ENCODE measurements around the gene SULF2. TPM values are rescaled to one million over a fixed set of nuclear protein-coding genes. Genes with fewer than 3 reads are reported as not detected.

SULF2 gene
- total RNA-seq, 1 experiment from 2014 or later, result 495 TPM

GRCh38 chr20:47789764-47790579, 4.7 kb upstream of the SULF2 start:
- Histone ChIP-seq H3K36me3 (ENCODE audit: low read depth) (no peaks in the 10 kb centered on the region), H3K9me3 (ENCODE audit: insufficient read depth, low read depth) (no peaks in the 10 kb centered on the region), H3K27me3 (ENCODE audit: insufficient read depth, low read depth) (no peaks in the 10 kb centered on the region), H3K9me2 (ENCODE audit: insufficient read depth) (no peaks in the 10 kb centered on the region), H3K4me3 (no peak overlapping the region), H3F3A (ENCODE audit: insufficient read depth, low read depth) (peaks cover 77% of the 10 kb centered on the region), H3K4me1 (replicated peaks; ENCODE audit: insufficient read depth) (peaks cover 81% of the 10 kb centered on the region), H2AFZ (no peak overlapping the region), H3K4me2 (peak overlapping the region; percentile 89), H3K27ac (peak overlapping the region; percentile 95), H4K20me1 (ENCODE audit: insufficient read depth) (no peaks in the 10 kb centered on the region), H3K79me2 (ENCODE audit: low read depth) (peaks cover 70% of the 10 kb centered on the region)
- intact Hi-C loops (cut with micrococcal nuclease; ENCODE audit: unreplicated experiment), result loop anchor here (5.0 to 10.0 kb wide), 4 partner anchors 113 to 405 kb away; no protein-coding TSS in a partner anchor
- BruUV-seq (replicated peaks), result no TSS peak
- ChIA-PET POLR2A (ENCODE audit: unreplicated experiment) (no interaction called here), CTCF (no interaction called here)
- DNase-seq, result peak in 1 of 2 experiments; percentile 89
- TF ChIP-seq EZH2 (IDR thresholded peaks at IDR 0.05; ENCODE audit: low read depth), result no peak
- no peak for TF ChIP-seq CTCF (conservative IDR thresholded peaks at IDR 0.05)

- no peak overlapping the region for H2AFZ ChIP-seq
- peak; percentile 68 to 72 for DNase-seq
- ChIA-PET POLR2A (ENCODE audit: unreplicated experiment) (interaction anchor here (1.0 kb wide), 1 partner anchor 68 kb away, joined by 21 read pairs; no protein-coding TSS in a partner anchor), CTCF (no interaction called here)
- H3K9me2 ChIP-seq (ENCODE audit: insufficient read depth), result no peaks in the 10 kb centered on the region
- TF ChIP-seq CTCF (conservative IDR thresholded peaks at IDR 0.05) (no peak), EZH2 (IDR thresholded peaks at IDR 0.05; ENCODE audit: low read depth) (no peak)
- peaks cover 74% of the 10 kb centered on the region for H3K4me1 ChIP-seq (replicated peaks; ENCODE audit: insufficient read depth)
- peak overlapping the region; percentile 89 for H3K4me2 ChIP-seq
- no peaks in the 10 kb centered on the region for H3K27me3 ChIP-seq (ENCODE audit: insufficient read depth, low read depth)
- H3K9me3 ChIP-seq (ENCODE audit: insufficient read depth, low read depth), result no peaks in the 10 kb centered on the region
- intact Hi-C loops (cut with micrococcal nuclease; ENCODE audit: unreplicated experiment), result loop anchor here (5.0 to 10.0 kb wide), 4 partner anchors 112 to 406 kb away; no protein-coding TSS in a partner anchor
- H3F3A ChIP-seq (ENCODE audit: insufficient read depth, low read depth), result peaks cover 72% of the 10 kb centered on the region
- peaks cover 70% of the 10 kb centered on the region for H3K79me2 ChIP-seq (ENCODE audit: low read depth)
- H3K27ac ChIP-seq, result peak overlapping the region; percentile 95
- H3K4me3 ChIP-seq, result no peak overlapping the region
- no peaks in the 10 kb centered on the region for H3K36me3 ChIP-seq (ENCODE audit: low read depth)
- peaks cover 2% of the 10 kb centered on the region; the same call in 1 of the 2 replicates for H4K20me1 ChIP-seq (ENCODE audit: insufficient read depth)
- BruUV-seq (replicated peaks), result no TSS peak
Measured at GRCh38 chr20:47789081-47789763, 3.9 kb upstream of the SULF2 start.

GRCh38 chr20:47788741-47789080, 3.4 kb upstream of the SULF2 start:
- Histone ChIP-seq H3K27me3 (ENCODE audit: insufficient read depth, low read depth) (no peaks in the 10 kb centered on the region), H3K4me3 (no peak overlapping the region), H3K27ac (peak overlapping the region; percentile 95), H3K4me1 (replicated peaks; ENCODE audit: insufficient read depth) (peaks cover 69% of the 10 kb centered on the region), H3K4me2 (peak overlapping the region; percentile 89), H2AFZ (no peak overlapping the region), H3F3A (ENCODE audit: insufficient read depth, low read depth) (peaks cover 67% of the 10 kb centered on the region), H3K9me3 (ENCODE audit: insufficient read depth, low read depth) (no peaks in the 10 kb centered on the region), H3K79me2 (ENCODE audit: low read depth) (peaks cover 70% of the 10 kb centered on the region), H3K9me2 (ENCODE audit: insufficient read depth) (no peaks in the 10 kb centered on the region), H3K36me3 (ENCODE audit: low read depth) (0 out of 2 replicates have a peak, but pooled peaks cover 4% of the 10 kb centered on the region), H4K20me1 (ENCODE audit: insufficient read depth) (peaks cover 7% of the 10 kb centered on the region; the same call in 1 of the 2 replicates)
- no peak for TF ChIP-seq CTCF (conservative IDR thresholded peaks at IDR 0.05)
- no peak for TF ChIP-seq EZH2 (IDR thresholded peaks at IDR 0.05; ENCODE audit: low read depth)
- DNase-seq, result no peak
- CTCF ChIA-PET, result no interaction called here
- no TSS peak for BruUV-seq (replicated peaks)
- intact Hi-C loops (cut with micrococcal nuclease; ENCODE audit: unreplicated experiment), result loop anchor here (5.0 to 10.0 kb wide), 4 partner anchors 111 to 406 kb away; no protein-coding TSS in a partner anchor
- POLR2A ChIA-PET (ENCODE audit: unreplicated experiment), result interaction anchor here (1.0 kb wide), 1 partner anchor 69 kb away, joined by 21 read pairs; no protein-coding TSS in a partner anchor

Data from PC-9 (cell line).